Activated T-helper 1 cell treated with anti-CD3 and anti-CD28 coated beads, Interleukin-2, amount 50 U/mL, for 16 hours (primary cell): ENCODE measurements around the gene ATOX1.
"Not testable (repeated sequence)": the region's sequence is repeated elsewhere in the genome, so short reads cannot be mapped to it uniquely, and the experiment has no call there.

Source experiments
- DNase-seq, 2 donors: peaks; one replicate each; pipeline ENCODE4 v3.0.0-alpha.2; 2020; ENCODE audit warnings: low read depth in 1 of 2, low spot score in 1 of 2

The ATOX1 gene

DNA sequence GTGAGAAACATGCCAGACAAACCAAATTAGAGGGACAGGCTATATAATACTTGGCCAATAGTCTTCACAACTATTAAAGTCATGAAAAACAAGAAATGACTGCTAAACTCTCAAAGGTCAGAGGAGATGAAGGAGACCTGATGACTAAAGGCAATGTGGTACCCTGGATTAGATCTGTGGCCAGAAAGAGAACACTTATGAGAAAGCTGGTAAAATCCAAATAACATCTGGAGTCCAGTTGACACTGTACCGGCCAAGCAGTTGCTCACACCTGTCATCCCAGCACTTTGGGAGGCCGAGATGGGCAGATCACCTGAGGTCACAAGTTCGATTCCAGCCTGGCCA lies 24.4 kb downstream of the ATOX1 start:
- DNase-seq: no peak

GRCh38 chr5:151733358-151734063 lies 24.9 kb downstream of the ATOX1 start:
- DNase-seq: no peak

GRCh38 chr5:151730381-151730780 lies 28.1 kb downstream of the ATOX1 start:
- DNase-seq: no peak

DNA sequence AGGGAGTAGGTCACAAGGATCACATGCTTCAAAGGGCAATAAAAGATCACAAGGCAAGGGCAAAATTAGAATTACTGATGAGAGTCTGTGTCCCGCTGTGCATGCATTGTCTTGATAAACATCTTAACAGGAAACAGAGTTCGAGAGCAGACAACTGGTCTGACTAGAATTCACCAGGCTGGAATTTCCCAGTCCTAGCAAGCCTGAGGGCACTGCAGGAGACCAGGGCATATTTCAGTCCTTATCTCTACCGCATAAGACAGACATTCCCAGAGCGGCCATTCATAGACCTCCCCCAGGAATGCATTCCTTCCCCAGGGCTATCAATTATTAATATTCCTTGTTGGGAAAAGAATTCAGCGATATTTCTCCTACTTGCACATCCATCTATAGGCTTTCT lies 28.8 kb downstream of the ATOX1 start:
- DNase-seq: not testable (repeated sequence)

DNA sequence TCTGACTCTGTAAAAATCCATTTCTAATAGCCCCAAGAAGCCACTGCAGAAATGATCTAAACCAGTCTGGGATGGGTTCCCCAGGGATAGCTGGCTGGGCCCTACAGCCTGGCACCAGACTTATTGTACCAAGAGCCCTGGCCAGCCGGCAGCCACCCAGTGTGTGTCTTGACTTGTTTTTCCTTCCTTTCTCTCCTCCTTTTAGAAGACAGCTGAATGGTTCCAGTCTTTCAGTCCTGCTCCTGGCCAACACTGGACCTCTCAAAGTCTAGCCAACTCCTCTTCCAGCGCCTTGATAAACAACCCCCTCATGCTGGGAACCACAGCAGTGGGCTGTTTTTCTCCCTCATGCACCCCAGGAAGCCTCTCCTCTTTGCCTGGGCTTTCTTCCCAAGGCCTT lies 34.1 kb downstream of the ATOX1 start:
- DNase-seq: no peak

GRCh38 chr5:151722546-151722945 lies 35.9 kb downstream of the ATOX1 start:
- no peak for DNase-seq

DNA sequence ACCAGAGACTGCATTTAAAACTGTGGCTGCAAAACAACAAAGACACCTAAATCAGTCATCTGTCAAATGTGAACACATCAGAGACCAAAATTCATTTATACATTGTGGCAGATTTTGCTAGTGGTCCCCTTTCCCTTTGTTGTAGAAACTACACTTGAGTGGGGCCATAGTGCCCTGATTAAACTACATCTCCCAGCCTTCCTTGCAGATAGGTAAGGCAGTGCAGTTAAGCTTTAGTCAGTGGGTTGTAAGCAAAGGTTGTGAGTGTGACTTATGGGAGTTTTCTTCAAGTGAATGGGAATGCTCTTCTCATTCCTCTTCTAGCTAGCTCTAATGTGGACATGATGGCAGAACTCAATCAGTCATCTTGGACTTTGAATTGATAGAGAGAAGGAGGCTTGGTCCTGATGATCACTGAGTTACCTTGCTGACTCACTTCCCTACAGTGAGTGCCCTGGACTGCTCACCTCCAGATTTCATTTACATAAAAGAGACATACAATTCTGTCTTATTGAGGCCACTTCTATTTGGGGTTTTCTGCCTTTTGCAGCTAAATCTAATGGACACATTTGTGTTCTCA lies 36.5 kb downstream of the ATOX1 start:
- DNase-seq: no peak

GRCh38 chr5:151721087-151721646 lies 37.3 kb downstream of the ATOX1 start:
- no peak for DNase-seq

- DNase-seq: no peak
These were observed 38.2 kb downstream of the ATOX1 start for GRCh38 chr5:151720215-151720614.

DNA sequence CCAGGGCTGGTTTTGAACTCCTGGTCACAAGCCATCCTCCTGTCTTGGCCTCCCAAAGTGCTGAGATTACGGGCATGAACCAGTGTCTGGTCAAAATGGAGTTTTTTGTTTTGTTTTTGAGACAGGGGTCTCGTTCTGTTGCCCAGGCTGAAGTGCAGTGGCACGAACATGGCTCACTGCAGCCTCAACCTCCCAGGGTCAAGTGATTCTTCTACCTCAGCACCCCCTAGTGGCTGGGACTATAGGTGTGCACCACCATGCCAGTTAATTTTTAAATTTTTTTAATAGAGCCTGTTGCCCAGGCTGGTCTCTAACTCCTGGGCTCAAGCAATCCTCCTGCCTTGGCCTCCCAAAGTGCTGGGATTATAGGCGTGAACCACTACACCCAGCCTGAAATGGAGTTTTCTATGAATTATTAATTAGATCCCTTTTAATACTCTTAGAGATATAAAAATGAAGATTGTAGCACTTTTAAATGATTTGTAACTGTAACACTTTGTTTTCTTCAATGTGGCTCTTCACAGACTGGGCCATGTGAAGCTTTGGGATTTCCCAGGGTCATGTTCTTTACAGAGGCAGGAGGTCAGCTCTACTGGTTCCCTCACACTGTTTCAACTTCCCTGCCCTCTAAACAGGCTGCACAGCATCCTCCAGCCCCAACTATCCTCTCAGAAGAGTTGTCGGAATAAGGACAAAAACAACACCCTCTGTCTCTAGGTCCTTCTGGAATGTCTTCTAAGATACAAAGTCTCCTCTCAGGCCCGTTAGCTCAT lies 39.0 kb downstream of the ATOX1 start:
- no peak for DNase-seq

DNA sequence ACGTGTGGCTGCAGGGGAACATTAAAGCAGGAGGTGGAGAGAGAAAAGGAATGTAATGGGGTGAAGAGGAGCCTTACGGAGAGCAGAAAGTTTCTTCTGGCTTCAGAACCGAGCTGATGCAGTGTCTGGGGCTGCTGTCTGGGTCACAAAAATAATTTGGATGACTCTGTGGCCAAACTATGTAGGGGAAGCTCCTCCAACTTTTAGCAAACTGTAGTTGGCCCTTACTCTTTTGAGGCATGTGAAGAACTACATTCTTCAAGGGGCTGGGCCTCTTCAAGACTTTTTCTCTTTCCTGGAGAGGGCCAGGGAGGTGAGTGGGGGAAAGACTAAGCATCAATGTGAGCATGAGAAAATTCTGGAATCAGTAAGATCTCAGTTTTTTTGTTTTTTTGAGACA lies 39.8 kb downstream of the ATOX1 start:
- DNase-seq: no peak

DNA sequence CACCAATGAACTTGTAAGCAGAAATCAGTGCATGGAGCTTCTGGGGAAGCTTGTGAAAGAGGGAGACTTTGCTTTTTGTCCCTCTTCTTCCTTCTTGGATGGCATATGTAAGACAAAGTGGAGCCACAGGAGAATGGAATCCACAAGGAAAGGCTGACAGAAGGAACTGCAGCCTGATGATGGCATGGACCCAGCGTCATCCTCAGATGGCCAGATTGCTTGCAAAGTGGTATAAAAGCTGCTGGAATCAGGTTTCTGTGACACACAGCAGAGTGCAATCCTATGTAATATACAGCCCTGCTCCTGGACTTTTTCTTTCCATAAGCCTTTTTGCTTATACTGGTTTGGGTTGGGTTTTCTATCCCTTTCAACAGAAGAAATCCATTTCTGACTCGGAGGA lies 40.3 kb downstream of the ATOX1 start:
- no peak for DNase-seq

DNA sequence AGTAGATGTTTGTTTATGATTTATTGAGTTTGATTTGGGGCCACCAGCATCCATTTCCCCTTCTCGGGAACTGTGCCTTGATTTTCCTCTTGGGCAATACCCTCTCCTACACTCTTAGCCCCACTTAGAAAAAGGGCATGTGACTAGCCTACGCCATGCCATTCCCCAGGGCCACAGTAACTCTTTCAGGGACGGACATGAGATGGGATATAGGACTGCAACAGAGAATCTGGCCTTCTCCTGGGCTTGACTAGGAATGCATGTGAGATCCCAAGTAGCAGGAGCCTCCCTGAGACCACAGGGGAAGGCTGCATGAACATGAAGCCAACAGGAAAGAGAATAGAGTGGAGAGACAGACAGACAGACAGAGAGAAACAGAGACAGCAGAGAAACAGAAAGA lies 41.0 kb downstream of the ATOX1 start:
- no peak for DNase-seq

DNA sequence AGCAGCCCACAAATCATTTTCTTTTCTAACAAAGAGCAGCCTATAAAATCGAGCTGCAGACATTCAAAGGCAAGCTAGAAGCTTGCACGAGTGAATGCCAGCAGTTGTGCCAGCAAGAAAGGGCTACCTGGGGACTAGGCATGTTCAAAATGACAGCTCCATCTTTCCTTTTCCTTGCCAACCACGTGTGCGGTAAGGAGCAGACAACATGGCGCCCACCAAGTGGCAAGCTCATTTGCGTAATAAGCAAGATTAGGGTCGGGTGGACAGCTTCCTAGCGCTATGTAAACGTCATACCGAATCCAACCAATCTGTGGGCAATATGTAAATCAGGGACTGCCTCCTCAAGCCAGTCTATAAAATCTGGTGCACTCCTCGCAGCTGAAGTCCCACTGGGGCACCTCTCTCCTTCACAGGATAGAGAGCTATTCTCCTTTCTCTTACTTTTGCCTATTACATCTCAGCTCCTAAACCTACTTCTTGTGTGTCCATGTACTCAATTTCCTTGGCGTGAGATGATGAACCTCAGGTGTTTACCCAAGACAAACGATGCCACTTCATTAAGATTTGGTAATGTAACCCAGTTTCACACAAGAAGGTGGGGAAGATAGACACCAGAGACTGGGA lies 49.2 kb downstream of the ATOX1 start:
- no peak for DNase-seq

DNA sequence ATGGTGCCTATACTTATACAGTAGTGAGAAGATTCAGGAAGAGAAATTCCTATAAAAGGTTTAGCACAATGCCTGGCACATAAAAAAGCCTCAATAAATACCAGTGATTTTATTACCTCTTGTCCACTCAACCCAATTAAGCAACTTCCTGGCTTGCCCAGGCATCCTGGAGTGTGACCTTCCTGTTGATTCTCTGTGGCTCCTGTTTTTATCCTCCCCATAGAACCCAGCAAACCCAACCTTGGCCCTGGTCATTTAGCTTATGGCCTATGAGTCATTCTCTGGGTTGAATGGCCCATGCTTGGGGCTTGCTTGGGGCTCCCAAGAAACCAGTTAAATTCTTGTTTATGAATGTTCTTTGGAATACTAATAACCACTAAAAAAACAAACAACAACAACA lies 50.3 kb downstream of the ATOX1 start:
- DNase-seq: no peak

DNA sequence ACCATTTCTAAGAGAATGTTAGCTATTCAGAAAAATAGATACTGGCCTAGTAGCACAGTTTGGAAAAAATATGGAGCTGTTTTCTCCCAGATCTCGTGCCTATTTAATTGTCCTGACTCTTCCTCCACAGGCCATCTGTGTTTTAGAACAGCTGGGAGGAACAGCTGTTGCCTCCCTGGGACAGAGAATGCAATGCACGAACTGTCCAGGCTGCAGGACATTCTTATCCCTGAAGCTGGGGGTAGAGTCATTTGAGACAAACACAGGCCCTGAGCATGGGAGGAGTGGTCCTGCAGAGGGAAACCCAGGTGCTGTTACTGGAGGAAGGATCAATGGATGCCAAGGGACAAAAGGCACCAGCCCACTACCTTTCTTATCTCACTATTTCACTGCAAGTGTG lies 50.9 kb downstream of the ATOX1 start:
- DNase-seq: no peak

- no peak for DNase-seq
These were observed 51.5 kb downstream of the ATOX1 start for GRCh38 chr5:151706906-151707305.

- no peak for DNase-seq
These were observed 54.7 kb downstream of the ATOX1 start for GRCh38 chr5:151703780-151704179.

GRCh38 chr5:151703227-151703626 lies 55.2 kb downstream of the ATOX1 start:
- no peak for DNase-seq

DNA sequence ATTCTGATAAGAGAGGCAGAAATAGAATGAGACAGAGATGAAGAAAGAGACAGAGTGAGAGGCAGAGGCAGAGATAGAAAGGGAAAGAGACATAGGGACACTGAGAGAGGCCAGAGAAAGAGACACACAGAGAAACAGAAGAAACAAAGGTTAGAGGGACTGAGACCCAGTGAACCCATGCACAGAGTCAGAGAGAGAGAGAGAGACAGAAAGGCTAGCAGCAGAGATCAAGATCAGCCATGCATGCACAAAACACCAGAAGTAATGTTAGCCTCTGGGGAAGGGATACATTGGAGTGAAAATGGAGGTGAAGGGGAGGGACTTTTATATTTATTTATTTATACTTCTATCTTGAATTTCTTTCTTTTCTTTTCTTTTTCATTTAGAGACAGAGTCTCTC lies 57.6 kb downstream of the ATOX1 start:
- DNase-seq: no peak

GRCh38 chr5:151700296-151700695 lies 58.1 kb downstream of the ATOX1 start:
- DNase-seq: no peak
